Measurements from ENCODE around the gene ITGA4.

GRCh38 chr2:181462033-181462432 lies 4.8 kb downstream of the ITGA4 start:
- TF ChIP-seq CTCF (IDR thresholded peaks at IDR 0.05) (no peak), EP300 (IDR thresholded peaks at IDR 0.05) (no peak)

Data from esophagus muscularis mucosa (tissue), 3 donors.